Measurements from ENCODE around the gene HS6ST3.

DNA sequence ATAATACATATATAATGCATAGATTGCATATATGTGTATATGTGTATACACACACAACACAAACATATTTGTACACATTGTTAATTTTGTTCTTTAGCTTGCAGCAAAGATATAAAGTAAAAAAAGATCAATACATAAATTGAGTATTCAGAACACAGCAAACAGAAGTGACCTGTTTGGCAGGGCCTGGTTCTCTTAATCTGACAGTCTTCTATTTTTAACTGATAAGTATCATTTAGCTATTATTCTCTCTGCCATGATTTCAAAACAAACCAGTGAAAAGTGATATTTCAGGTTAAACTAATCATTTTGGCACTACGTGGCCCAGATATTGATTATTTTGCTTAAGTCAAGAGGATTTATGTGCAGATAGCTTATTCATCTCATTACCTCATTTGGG lies 595.0 kb downstream of the HS6ST3 start:
- TF ChIP-seq, protein P1, sequence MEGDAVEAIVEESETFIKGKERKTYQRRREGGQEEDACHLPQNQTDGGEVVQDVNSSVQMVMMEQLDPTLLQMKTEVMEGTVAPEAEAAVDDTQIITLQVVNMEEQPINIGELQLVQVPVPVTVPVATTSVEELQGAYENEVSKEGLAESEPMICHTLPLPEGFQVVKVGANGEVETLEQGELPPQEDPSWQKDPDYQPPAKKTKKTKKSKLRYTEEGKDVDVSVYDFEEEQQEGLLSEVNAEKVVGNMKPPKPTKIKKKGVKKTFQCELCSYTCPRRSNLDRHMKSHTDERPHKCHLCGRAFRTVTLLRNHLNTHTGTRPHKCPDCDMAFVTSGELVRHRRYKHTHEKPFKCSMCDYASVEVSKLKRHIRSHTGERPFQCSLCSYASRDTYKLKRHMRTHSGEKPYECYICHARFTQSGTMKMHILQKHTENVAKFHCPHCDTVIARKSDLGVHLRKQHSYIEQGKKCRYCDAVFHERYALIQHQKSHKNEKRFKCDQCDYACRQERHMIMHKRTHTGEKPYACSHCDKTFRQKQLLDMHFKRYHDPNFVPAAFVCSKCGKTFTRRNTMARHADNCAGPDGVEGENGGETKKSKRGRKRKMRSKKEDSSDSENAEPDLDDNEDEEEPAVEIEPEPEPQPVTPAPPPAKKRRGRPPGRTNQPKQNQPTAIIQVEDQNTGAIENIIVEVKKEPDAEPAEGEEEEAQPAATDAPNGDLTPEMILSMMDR (IDR thresholded peaks at IDR 0.05 in 8 of 11, conservative IDR thresholded peaks at IDR 0.05 in 3 of 11), result no peak
- TF ChIP-seq POLR2A (IDR thresholded peaks at IDR 0.05) (no peak), POLR2AphosphoS5 (IDR thresholded peaks at IDR 0.05) (no peak)

All from spleen (tissue), 7 donors.